SK-N-SH treated with all-trans-retinoic acid at 6 μM for 48 hours (cell line): ENCODE measurements around the gene PNMT.

ENCODE experiments used
- ATAC-seq: fragments of 200-7000 bp; cut with Tn5 transposase; 3 replicates; pipeline ENCODE4 v1.9.1; 2020; ENCODE audit warnings: mild to moderate bottlenecking, moderate library complexity
- ARNTL ChIP-seq: fragments of 450-650 bp; formaldehyde crosslinking; IDR thresholded peaks from 2 replicates; pipeline ENCODE4 v1.5.0; 2020; ENCODE audit warnings: low read depth, mild to moderate bottlenecking, moderate library complexity, borderline replicate concordance
- BACH2 ChIP-seq: fragments of 250-450 bp; sonication (Bioruptor Pico); IDR thresholded peaks from 2 replicates; pipeline ENCODE4 v1.9.0; 2021; ENCODE audit warnings: mild to moderate bottlenecking, borderline replicate concordance
- CREB5 ChIP-seq: fragments of 250-450 bp; sonication (Bioruptor Pico); IDR thresholded peaks from 2 replicates; pipeline ENCODE4 v1.5.1; 2020; ENCODE audit warnings: low read depth, mild to moderate bottlenecking, moderate library complexity
- CSDC2 ChIP-seq: fragments of 250-450 bp; sonication (Bioruptor Pico); IDR thresholded peaks from 2 replicates; pipeline ENCODE4 v1.5.0; 2020; ENCODE audit warnings: mild to moderate bottlenecking, moderate library complexity
- CSRNP3 ChIP-seq: fragments of 250-450 bp; sonication (Bioruptor Pico); IDR thresholded peaks from 2 replicates; pipeline ENCODE4 v1.5.1; 2021; ENCODE audit warnings: mild to moderate bottlenecking, moderate library complexity
- ESRRG ChIP-seq: fragments of 250-450 bp; sonication (Bioruptor Pico); IDR thresholded peaks from 2 replicates; pipeline ENCODE4 v1.6.1; 2021; ENCODE audit warnings: mild to moderate bottlenecking
- GLIS3 ChIP-seq: fragments of 250-450 bp; sonication (Bioruptor Pico); IDR thresholded peaks from 2 replicates; pipeline ENCODE4 v1.5.0; 2020; ENCODE audit warnings: mild to moderate bottlenecking, moderate library complexity
- ISL1 ChIP-seq: fragments of 250-450 bp; sonication (Bioruptor Pico); IDR thresholded peaks from 2 replicates; pipeline ENCODE4 v2.1.2; 2022; ENCODE audit warnings: mild to moderate bottlenecking, moderate library complexity
- OSR1 ChIP-seq: fragments of 250-450 bp; sonication (Bioruptor Pico); IDR thresholded peaks from 2 replicates; pipeline ENCODE4 v1.8.0; 2022; ENCODE audit warnings: moderate library complexity, mild to moderate bottlenecking, inconsistent platforms
- PATZ1 ChIP-seq: fragments of 250-450 bp; sonication (Bioruptor Pico); IDR thresholded peaks from 2 replicates; pipeline ENCODE4 v1.8.0; 2020; ENCODE audit warnings: mild to moderate bottlenecking, moderate library complexity, borderline replicate concordance
- POU6F1 ChIP-seq: fragments of 250-450 bp; sonication (Bioruptor Pico); IDR thresholded peaks from 2 replicates; pipeline ENCODE4 v1.8.0; 2021; ENCODE audit warnings: low read depth, mild to moderate bottlenecking, moderate library complexity, borderline replicate concordance
- PPARA ChIP-seq: fragments of 250-450 bp; sonication (Bioruptor Pico); IDR thresholded peaks from 2 replicates; pipeline ENCODE4 v1.5.0; 2020; ENCODE audit warnings: mild to moderate bottlenecking, borderline replicate concordance
- RARB ChIP-seq: fragments of 250-450 bp; sonication (Bioruptor Pico); IDR thresholded peaks from 2 replicates; pipeline ENCODE4 v1.8.0; 2021; ENCODE audit warnings: mild to moderate bottlenecking, moderate library complexity
- SNAI2 ChIP-seq: fragments of 250-450 bp; sonication (Bioruptor Pico); IDR thresholded peaks from 2 replicates; pipeline ENCODE4 v1.5.0; 2020; ENCODE audit warnings: mild to moderate bottlenecking, moderate library complexity
- TCF4 ChIP-seq: fragments of 250-450 bp; sonication (Bioruptor Pico); IDR thresholded peaks from 2 replicates; pipeline ENCODE4 v1.8.0; 2021; ENCODE audit warnings: mild to moderate bottlenecking, moderate library complexity, borderline replicate concordance
- TOX ChIP-seq: fragments of 250-450 bp; sonication (Bioruptor Pico); IDR thresholded peaks from 2 replicates; pipeline ENCODE4 v1.8.0; 2021; ENCODE audit warnings: mild to moderate bottlenecking, moderate library complexity, borderline replicate concordance
- TSHZ2 ChIP-seq: fragments of 250-450 bp; sonication (Bioruptor Pico); IDR thresholded peaks from 2 replicates; pipeline ENCODE4 v1.5.0; 2020; ENCODE audit warnings: mild to moderate bottlenecking, moderate library complexity
- ZC3H10 ChIP-seq: fragments of 250-450 bp; sonication (Bioruptor Pico); IDR thresholded peaks from 2 replicates; pipeline ENCODE4 v1.5.1; 2021; ENCODE audit warnings: mild to moderate bottlenecking, moderate library complexity
- ZFP3 ChIP-seq: fragments of 250-450 bp; sonication (Bioruptor Pico); IDR thresholded peaks from 2 replicates; pipeline ENCODE4 v1.5.0; 2020; ENCODE audit warnings: mild to moderate bottlenecking, moderate library complexity
- ZFP30 ChIP-seq: fragments of 450-650 bp; formaldehyde crosslinking; IDR thresholded peaks from 2 replicates; pipeline ENCODE4 v1.5.0; 2022; ENCODE audit warnings: mild to moderate bottlenecking, moderate library complexity
- ZNF565 ChIP-seq: fragments of 450-650 bp; formaldehyde crosslinking; conservative IDR thresholded peaks from 2 replicates; pipeline ENCODE4 v1.5.0; 2020; ENCODE audit warnings: low read depth, mild to moderate bottlenecking, moderate library complexity
- ZNF70 ChIP-seq: fragments of 450-650 bp; formaldehyde crosslinking; IDR thresholded peaks from 2 replicates; pipeline ENCODE4 v1.5.0; 2020; ENCODE audit warnings: mild to moderate bottlenecking, moderate library complexity
- ZNF8 ChIP-seq: fragments of 450-650 bp; formaldehyde crosslinking; IDR thresholded peaks from 2 replicates; pipeline ENCODE4 v1.5.0; 2020; ENCODE audit warnings: mild to moderate bottlenecking, moderate library complexity

The PNMT gene

GRCh38 chr17:39639043-39639442 lies 29.2 kb upstream of the PNMT start:
- ATAC-seq, result no peak
- TF ChIP-seq TCF4 (CRISPR knock-in tag), result no peak
- no peak for TF ChIP-seq RARB (CRISPR knock-in tag)
- TF ChIP-seq GLIS3 (CRISPR knock-in tag), result no peak
- TF ChIP-seq ZNF8, result no peak
- no peak for TF ChIP-seq PPARA (CRISPR knock-in tag)
- TF ChIP-seq CSDC2 (CRISPR knock-in tag), result no peak
- TF ChIP-seq ZFP3 (CRISPR knock-in tag), result no peak
- no peak for TF ChIP-seq ARNTL (CRISPR knock-in tag)
- no peak for TF ChIP-seq SNAI2 (CRISPR knock-in tag)
- no peak for TF ChIP-seq OSR1 (CRISPR knock-in tag)
- TF ChIP-seq ZNF70, result no peak
- no peak for TF ChIP-seq ZC3H10 (CRISPR knock-in tag)
- no peak for TF ChIP-seq POU6F1 (CRISPR knock-in tag)
- TF ChIP-seq ISL1, result no peak
- no peak for TF ChIP-seq TOX

- ATAC-seq, result no peak
- no peak for TF ChIP-seq ZFP30 (CRISPR knock-in tag)
- TF ChIP-seq ZNF565 (CRISPR knock-in tag), result no peak
Measured at GRCh38 chr17:39639566-39640458, 28.4 kb upstream of the PNMT start.

GRCh38 chr17:39640591-39641031 lies 27.6 kb upstream of the PNMT start:
- no peak for TF ChIP-seq GLIS3 (CRISPR knock-in tag)
- TF ChIP-seq TCF4 (CRISPR knock-in tag), result no peak
- TF ChIP-seq, all 23 proteins: peak for 0
- no peak for ATAC-seq

- no peak for TF ChIP-seq ESRRG (CRISPR knock-in tag)
- no peak for TF ChIP-seq TSHZ2 (CRISPR knock-in tag)
- TF ChIP-seq CSRNP3, result no peak
- TF ChIP-seq OSR1 (CRISPR knock-in tag), result no peak
- TF ChIP-seq BACH2 (CRISPR knock-in tag), result no peak
- no peak for TF ChIP-seq POU6F1 (CRISPR knock-in tag)
- no peak for TF ChIP-seq CREB5 (CRISPR knock-in tag)
- TF ChIP-seq PATZ1, result no peak
- no peak for TF ChIP-seq ZNF8
- TF ChIP-seq ZFP3 (CRISPR knock-in tag), result no peak
- TF ChIP-seq SNAI2 (CRISPR knock-in tag), result no peak
- no peak for TF ChIP-seq CSDC2 (CRISPR knock-in tag)
- TF ChIP-seq ZNF70, result no peak
- no peak for ATAC-seq
Measured at GRCh38 chr17:39641097-39641496, 27.2 kb upstream of the PNMT start.
